HG03565 (cell line): ENCODE results near the gene PRR5L.

ENCODE experiments used
- ATAC-seq: cut with Tn5 transposase; IDR thresholded peaks from one replicate; pipeline ENCODE4 v1.9.1; 2021; ENCODE audit warnings: mild to moderate bottlenecking, moderate library complexity; ENCODE audit not compliant: unreplicated experiment

The PRR5L gene

GRCh38 chr11:36398231-36398953 is 102.3 kb downstream of the PRR5L start:
- no peak for ATAC-seq

GRCh38 chr11:36399236-36399635 is 103.1 kb downstream of the PRR5L start:
- no peak for ATAC-seq

GRCh38 chr11:36399745-36400144 is 103.7 kb downstream of the PRR5L start:
- ATAC-seq: no peak

- ATAC-seq: no peak
Measured at GRCh38 chr11:36400766-36401455, 104.8 kb downstream of the PRR5L start.

GRCh38 chr11:36402568-36403170 is 106.6 kb downstream of the PRR5L start:
- no peak for ATAC-seq

GRCh38 chr11:36403661-36404060 is 107.6 kb downstream of the PRR5L start:
- ATAC-seq: no peak

- ATAC-seq: no peak
Measured at GRCh38 chr11:36404831-36405230, 108.7 kb downstream of the PRR5L start.

- ATAC-seq: no peak
Measured at GRCh38 chr11:36405585-36406367, 109.7 kb downstream of the PRR5L start.

- ATAC-seq: no peak
Measured at GRCh38 chr11:36407356-36407755, 111.3 kb downstream of the PRR5L start.

GRCh38 chr11:36408498-36409136 is 112.5 kb downstream of the PRR5L start:
- no peak for ATAC-seq

GRCh38 chr11:36409152-36409816 is 113.2 kb downstream of the PRR5L start:
- ATAC-seq: no peak

GRCh38 chr11:36411202-36411640 is 115.1 kb downstream of the PRR5L start:
- peak; percentile 72 for ATAC-seq

- no peak for ATAC-seq
Measured at GRCh38 chr11:36412781-36413383, 116.8 kb downstream of the PRR5L start.

- peak; percentile 65 for ATAC-seq
Measured at GRCh38 chr11:36417154-36417553, 121.1 kb downstream of the PRR5L start.

GRCh38 chr11:36419791-36420424 is 123.8 kb downstream of the PRR5L start:
- ATAC-seq: no peak

GRCh38 chr11:36421546-36422155 is 125.6 kb downstream of the PRR5L start:
- ATAC-seq: no peak

GRCh38 chr11:36425561-36426081 is 129.5 kb downstream of the PRR5L start:
- no peak for ATAC-seq

- ATAC-seq: no peak
Measured at GRCh38 chr11:36426226-36426848, 130.2 kb downstream of the PRR5L start.
